NCI-H187 (cell line): ENCODE measurements around the gene MICU1.
"Not testable (repeated sequence)": the region's sequence is repeated elsewhere in the genome, so short reads cannot be mapped to it uniquely, and the experiment has no call there.

ENCODE experiments used
- DNase-seq, 2 experiments: peaks; one replicate each; lab custom pipeline; 2025; lab: John Stamatoyannopoulos, UW

The MICU1 gene

DNA sequence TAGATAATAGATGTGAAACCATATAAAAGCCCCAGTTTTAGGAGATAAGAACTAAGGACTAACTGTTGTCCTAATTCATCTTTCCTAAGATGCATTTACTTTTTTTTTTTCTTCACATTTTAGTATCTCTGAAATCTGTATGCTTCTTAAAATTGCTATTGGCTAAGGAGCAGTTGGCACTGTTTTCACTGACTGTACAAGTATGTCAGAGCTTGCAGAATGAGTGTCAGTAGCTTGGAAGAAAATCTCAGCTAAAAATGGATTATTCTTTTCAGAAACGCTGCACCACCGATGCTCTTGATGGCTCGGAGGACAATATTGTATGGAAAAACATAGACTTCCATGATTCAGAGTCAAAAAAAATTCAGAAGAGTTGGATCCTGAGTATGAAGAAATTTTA lies 180.0 kb downstream of the MICU1 start:
- no peak for DNase-seq

GRCh38 chr10:72442969-72443368 lies 182.9 kb downstream of the MICU1 start:
- not testable (repeated sequence) for DNase-seq

- DNase-seq: no peak
Observed at GRCh38 chr10:72435570-72435969, 190.3 kb downstream of the MICU1 start.

DNA sequence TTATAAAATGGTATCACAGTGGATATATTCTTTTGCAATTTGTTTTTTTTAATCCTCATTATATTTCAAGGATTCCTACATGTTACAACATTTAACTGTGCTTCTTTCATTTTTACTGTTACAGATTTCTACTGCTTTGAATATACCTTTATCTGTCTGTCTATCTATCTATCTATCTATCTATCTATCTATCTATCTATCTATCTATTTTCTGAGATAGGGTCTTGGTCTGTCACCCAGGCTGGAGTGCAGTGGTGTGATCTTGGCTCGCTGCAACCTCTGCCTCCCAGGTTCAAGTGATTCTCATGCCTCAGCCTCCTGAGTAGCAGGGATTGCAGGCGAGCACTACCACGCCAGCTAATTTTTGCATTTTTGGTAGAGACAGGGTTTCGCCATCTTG lies 194.9 kb downstream of the MICU1 start:
- not testable (repeated sequence) for DNase-seq

GRCh38 chr10:72429931-72430330 lies 195.9 kb downstream of the MICU1 start:
- DNase-seq: no peak

GRCh38 chr10:72426986-72427385 lies 198.9 kb downstream of the MICU1 start:
- DNase-seq: no peak

DNA sequence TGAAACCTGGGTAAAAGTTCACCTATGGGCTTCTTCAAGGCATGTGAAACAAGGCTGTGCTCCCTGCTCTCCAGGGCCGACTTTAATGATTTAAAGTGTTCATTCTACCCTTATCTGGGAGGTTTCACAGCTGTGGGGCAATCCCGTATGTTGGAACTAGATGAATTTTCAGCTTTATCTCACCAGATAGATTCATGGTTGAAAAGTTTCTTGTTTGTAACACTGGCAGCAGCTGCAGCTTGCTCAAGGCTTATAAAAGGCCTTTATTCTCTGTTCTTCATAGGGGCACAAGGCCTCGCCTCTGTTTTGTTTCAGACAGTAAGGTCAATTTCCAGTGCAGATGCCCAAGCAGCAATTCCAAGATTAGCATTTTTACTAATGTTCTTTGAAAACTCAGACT lies 200.7 kb downstream of the MICU1 start:
- DNase-seq: no peak

DNA sequence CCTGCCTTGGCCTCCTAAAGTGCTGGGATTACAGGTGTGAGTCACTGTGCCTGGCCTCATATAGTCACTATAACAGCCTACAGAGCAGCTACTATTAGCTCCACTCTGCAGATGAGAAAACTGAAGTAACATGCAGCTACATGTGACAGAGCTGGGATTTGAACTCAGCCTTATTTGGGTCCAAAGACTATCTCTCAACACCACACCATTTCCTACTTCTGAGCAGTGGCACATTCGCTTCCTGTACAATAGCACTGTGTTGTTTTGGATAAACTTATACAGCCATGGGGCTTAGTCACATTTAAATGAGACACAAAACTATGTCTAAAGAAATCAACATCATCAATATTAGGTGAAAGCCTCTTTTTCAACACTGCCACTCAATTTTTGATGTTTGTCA lies 201.3 kb downstream of the MICU1 start:
- DNase-seq: no peak

DNA sequence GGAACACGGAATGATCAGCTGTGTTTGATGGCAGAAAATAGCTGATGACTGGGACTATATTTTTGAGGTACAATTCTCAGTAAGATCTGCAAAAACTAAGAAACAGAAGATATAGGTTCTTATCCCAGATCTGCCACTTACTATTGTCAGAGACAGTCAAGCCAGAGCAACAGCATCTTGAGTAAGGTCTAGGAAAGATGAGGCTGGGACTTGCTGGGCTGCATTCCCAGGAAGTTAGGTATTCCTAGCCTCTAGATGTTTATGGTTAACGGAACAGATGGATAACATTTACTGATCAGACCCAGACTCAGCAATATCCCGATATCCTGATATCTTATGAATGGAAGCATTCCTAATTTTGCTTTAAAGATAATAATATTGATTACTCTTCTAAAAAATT lies 202.5 kb downstream of the MICU1 start:
- no peak for DNase-seq

GRCh38 chr10:72421885-72422540 lies 203.9 kb downstream of the MICU1 start:
- no peak for DNase-seq

GRCh38 chr10:72419241-72419640 lies 206.6 kb downstream of the MICU1 start:
- no peak for DNase-seq

- no peak for DNase-seq
Observed at GRCh38 chr10:72418679-72419078, 207.2 kb downstream of the MICU1 start.

DNA sequence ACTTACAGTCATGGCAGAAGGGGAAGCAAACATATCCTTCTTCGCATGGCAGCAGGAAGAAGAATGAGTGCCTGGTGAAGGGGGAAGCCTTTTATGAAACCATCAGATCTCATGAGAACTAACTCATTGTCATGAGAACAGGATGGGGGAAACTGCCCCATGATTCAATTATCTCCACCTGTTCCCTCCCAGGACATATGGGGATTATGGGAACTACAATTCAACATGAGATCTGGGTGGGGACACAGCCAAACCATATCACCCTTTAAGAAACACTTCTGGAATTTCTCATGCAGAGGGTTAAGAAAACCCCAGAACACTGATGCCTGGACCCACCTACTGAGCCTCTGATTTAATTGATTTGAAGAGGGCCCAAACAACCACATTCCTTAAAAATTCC lies 207.9 kb downstream of the MICU1 start:
- no peak for DNase-seq

DNA sequence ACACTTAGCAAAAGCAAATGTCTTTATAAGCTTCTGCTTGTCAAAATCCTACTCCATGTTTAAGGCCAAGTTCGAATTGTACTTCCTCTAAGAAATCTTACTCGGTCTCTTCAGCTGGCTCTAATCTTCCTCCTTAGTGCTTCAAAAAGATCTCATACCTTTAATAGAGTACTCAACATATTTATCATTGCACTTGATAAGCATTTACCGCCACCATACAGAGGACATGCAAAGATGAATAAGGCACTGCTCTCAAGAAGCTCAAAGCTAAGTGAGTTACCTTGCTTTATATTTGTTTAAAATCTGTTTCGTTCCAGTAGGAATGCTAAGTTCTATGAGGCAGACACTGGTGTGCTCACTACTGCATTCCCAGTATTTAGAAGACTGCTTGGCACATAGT lies 209.2 kb downstream of the MICU1 start:
- DNase-seq: no peak

GRCh38 chr10:72414642-72415041 lies 211.2 kb downstream of the MICU1 start:
- DNase-seq: no peak

GRCh38 chr10:72409167-72409566 lies 216.7 kb downstream of the MICU1 start:
- DNase-seq: no peak

GRCh38 chr10:72407927-72408600 lies 217.8 kb downstream of the MICU1 start:
- no peak for DNase-seq

- no peak for DNase-seq
Observed at GRCh38 chr10:72407471-72407870, 218.4 kb downstream of the MICU1 start.

DNA sequence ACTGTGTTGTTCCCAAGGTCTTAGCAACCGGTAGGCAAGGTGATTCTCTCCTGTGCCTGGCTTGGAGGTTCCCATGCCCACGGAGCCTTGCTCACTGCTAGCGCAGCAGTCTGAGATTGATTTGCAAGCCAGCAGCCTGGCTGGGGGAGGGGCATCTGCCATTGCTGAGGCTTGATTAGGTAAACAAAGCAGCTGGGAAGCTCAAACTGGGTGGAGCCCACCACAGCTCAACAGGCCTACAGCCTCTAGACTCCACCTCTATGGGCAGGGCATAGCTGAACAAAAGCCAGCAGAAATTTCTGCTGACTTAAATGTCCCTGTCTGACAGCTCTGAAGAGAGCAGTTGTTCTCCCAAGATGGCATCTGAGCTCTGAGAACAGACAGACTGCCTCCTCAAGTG lies 230.3 kb downstream of the MICU1 start:
- DNase-seq: not testable (repeated sequence)

DNA sequence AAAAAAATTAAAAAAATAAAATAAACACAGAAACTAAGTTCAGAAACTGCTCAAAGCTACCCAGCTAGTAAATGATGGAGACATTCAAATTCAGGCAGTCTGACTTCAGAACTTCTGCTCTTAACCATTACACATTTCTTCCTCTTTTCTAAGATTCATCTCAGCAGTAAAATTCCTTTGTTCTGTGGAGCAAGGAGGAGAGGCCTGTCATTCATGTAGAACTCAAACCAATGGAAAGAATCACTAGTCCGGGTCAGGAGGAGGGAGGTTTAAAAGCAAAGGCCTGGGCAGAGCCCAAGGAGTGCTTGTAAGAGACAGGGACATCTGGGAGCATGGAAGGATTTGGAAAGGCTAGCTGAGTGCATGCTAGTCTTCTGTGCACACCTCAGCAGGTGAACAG lies 233.3 kb downstream of the MICU1 start:
- no peak for DNase-seq

DNA sequence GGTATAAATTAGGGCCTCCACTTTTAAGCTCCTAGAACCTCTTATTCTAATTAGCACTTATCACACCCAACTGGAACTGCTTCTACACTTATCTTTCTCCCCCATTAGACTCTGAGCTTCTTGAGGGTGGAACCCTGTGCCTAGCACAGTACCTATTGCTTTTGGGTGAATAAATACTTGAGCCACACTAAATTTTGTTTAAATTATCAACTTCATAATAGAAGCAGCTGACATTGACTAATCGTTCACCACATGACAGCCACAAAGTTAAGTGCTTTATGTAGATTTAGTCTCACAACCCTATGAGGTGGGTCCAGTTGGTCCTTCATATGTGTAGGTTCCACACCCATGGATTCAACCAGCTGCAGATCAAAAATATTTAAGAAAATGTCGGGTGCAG lies 235.1 kb downstream of the MICU1 start:
- DNase-seq: no peak

- no peak for DNase-seq
Observed at GRCh38 chr10:72389716-72390115, 236.2 kb downstream of the MICU1 start.

DNA sequence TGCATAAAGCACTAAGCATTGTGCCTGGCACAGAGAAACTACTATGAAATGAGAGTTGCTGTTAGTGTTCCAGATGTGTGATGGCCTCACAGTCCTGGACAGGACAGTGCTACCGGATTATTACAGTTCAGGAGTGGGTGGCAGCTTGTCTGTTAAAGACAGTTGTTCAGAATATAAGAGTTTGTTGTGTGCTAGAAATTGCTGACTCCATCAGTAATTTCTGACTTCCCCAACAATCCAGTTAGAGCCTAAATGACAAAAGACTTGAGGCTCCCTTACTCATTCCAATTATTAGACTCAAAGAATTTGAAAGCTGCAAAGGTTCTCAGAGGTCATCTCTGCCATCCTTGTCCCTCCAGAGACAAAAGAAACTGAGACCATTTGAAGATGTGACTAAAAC lies 236.9 kb downstream of the MICU1 start:
- no peak for DNase-seq

DNA sequence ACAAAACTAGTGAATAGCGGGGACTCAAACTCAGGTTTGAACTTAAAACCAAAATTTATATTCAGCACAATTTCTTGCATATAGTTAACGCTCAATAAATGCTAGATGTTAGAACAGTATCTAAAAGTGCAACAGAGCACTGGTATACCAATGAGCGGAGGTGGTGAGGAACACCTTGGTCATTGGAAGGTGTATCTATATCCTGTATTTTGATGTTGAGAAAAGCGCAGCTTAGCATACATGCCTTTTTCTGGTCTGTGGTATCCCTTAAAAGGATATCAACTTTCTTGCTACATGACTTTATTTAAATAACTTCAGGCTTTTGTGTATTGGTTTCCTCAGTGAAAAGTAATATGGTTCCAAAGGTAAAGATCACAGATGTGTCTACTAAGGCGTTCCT lies 237.8 kb downstream of the MICU1 start:
- no peak for DNase-seq
